Upper lobe of left lung (tissue), 6 donors: Measurements from ENCODE around the gene AP1B1. TPM values are rescaled to one million over a fixed set of nuclear protein-coding genes. Genes with fewer than 3 reads are reported as not detected.

Source experiments
- ATAC-seq, 2 donors: fragments of 200-7000 bp; cut with Tn5 transposase; one replicate each; pipeline ENCODE4 v1.9.1; 2022; ENCODE audit warnings: mild to moderate bottlenecking in 2 of 2, moderate library complexity in 2 of 2; ENCODE audit not compliant: low FRiP score in 2 of 2
- DNase-seq, 2 donors: peaks; one replicate each; pipeline ENCODE4 v3.0.0-alpha.2; 2019 to 2020
- H3K27ac ChIP-seq, 4 donors: fragments of 200-600 bp; sonication (generic); one replicate each; pipeline ENCODE4 v1.5.1; 2016 to 2019
- H3K27me3 ChIP-seq, 4 donors: fragments of 200-600 bp; sonication (generic); one replicate each; pipeline ENCODE4 v1.5.1; 2017 to 2019
- H3K36me3 ChIP-seq, 4 donors: fragments of 200-600 bp; sonication (generic); one replicate each; pipeline ENCODE4 v1.5.1; 2016 to 2019
- H3K4me1 ChIP-seq, 4 donors: fragments of 200-600 bp; sonication (generic); one replicate each; pipeline ENCODE4 v1.5.1; 2018 to 2019
- H3K4me3 ChIP-seq, 4 donors: fragments of 200-600 bp; sonication (generic); one replicate each; pipeline ENCODE4 v1.5.1; 2017 to 2019; ENCODE audit warnings: mild to moderate bottlenecking in 2 of 4, moderate library complexity in 1 of 4
- H3K9me3 ChIP-seq, 4 donors: fragments of 200-600 bp; sonication (generic); one replicate each; pipeline ENCODE4 v1.5.1; 2018 to 2019
- EP300 ChIP-seq, 4 donors: sonication (generic); formaldehyde crosslinking; IDR thresholded peaks; one replicate each; pipeline ENCODE4 v1.5.1; 2017; ENCODE audit warnings: antibody characterized with exemption in 4 of 4, control low read depth in 2 of 4
- POLR2A ChIP-seq, 4 donors: fragments of 450-650 bp; IDR thresholded peaks; one replicate each; pipeline ENCODE4 v1.5.1; 2016 to 2017; ENCODE audit warnings: antibody characterized with exemption in 4 of 4, mild to moderate bottlenecking in 2 of 4
- POLR2AphosphoS5 ChIP-seq, 2 donors: sonication (generic); formaldehyde crosslinking; IDR thresholded peaks; one replicate each; pipeline ENCODE4 v1.5.1; 2017; ENCODE audit warnings: antibody characterized with exemption in 2 of 2
- WGBS, 2 donors: methylation state at CpG; one replicate each; pipeline ENCODE4 v1.1.5; 2017 to 2018; 5-methylcytosine and 5-hydroxymethylcytosine counted together
- total RNA-seq, 6 donors: library from RNA; depleted of rRNA in 4 of 6; stranded (reverse); fragments of >200 nt in 4 of 6; gene quantifications; one replicate each; pipeline versions ENCODE4 v1.1.0 to v1.2.1, GENCODE V29; 2016 to 2021
- TF ChIP-seq, protein P1 (sequence below), 6 experiments: fragments of 450-650 bp in 4 of 6; fragments of 200-600 bp in 2 of 6; sonication (generic) in 2 of 6; IDR thresholded peaks; one replicate each; pipeline ENCODE4 v1.5.1; 2016 to 2019; ENCODE audit warnings: antibody characterized with exemption in 6 of 6
- donor health status: DM: no; HTN: no; CAD: no; lungs with moderate emphysema.
- donor health status: DM: no; HTN: yes; CAD: no; lungs with severe emphysema.

Gene AP1B1
- total RNA-seq, 6 donors from 2014 or later, result 44.7 to 162 (median 80.7) TPM

- peaks cover 10 to 21% (median 12%) of the 10 kb centered on the region in 4 donors for H3K4me1 ChIP-seq
- H3K27ac ChIP-seq, result peak overlapping the region in 1 of 4 donors; percentile 17
- H3K27me3 ChIP-seq, result no peaks in the 10 kb centered on the region
- TF ChIP-seq EP300 (IDR thresholded peaks at IDR 0.05) (no peak), POLR2A (IDR thresholded peaks at IDR 0.05) (no peak), POLR2AphosphoS5 (IDR thresholded peaks at IDR 0.05) (no peak)
- TF ChIP-seq, protein P1, sequence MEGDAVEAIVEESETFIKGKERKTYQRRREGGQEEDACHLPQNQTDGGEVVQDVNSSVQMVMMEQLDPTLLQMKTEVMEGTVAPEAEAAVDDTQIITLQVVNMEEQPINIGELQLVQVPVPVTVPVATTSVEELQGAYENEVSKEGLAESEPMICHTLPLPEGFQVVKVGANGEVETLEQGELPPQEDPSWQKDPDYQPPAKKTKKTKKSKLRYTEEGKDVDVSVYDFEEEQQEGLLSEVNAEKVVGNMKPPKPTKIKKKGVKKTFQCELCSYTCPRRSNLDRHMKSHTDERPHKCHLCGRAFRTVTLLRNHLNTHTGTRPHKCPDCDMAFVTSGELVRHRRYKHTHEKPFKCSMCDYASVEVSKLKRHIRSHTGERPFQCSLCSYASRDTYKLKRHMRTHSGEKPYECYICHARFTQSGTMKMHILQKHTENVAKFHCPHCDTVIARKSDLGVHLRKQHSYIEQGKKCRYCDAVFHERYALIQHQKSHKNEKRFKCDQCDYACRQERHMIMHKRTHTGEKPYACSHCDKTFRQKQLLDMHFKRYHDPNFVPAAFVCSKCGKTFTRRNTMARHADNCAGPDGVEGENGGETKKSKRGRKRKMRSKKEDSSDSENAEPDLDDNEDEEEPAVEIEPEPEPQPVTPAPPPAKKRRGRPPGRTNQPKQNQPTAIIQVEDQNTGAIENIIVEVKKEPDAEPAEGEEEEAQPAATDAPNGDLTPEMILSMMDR (IDR thresholded peaks at IDR 0.05), result no peak
- H3K4me3 ChIP-seq, result no peak overlapping the region
- WGBS, 2 donors, result 78 to 82% methylated on average over 10 of the region's 10 CpGs
- ATAC-seq, result no peak
- H3K36me3 ChIP-seq, result peaks cover 38 to 55% (median 54%) of the 10 kb centered on the region in 4 donors
- DNase-seq, result no peak
- H3K9me3 ChIP-seq, result no peaks in the 10 kb centered on the region
These were observed 87.4 kb downstream of the AP1B1 start for GRCh38 chr22:29300807-29301601.

GRCh38 chr22:29300467-29300806, 87.9 kb downstream of the AP1B1 start:
- Histone ChIP-seq H3K27me3 (no peaks in the 10 kb centered on the region), H3K4me3 (no peak overlapping the region), H3K27ac (no peak overlapping the region), H3K4me1 (peaks cover 9 to 15% (median 10%) of the 10 kb centered on the region in 4 donors), H3K9me3 (no peaks in the 10 kb centered on the region), H3K36me3 (peaks cover 42 to 60% (median 60%) of the 10 kb centered on the region in 4 donors)
- no peak for DNase-seq
- no peak for ATAC-seq
- TF ChIP-seq EP300 (IDR thresholded peaks at IDR 0.05) (no peak), POLR2AphosphoS5 (IDR thresholded peaks at IDR 0.05) (no peak)
- TF ChIP-seq, protein P1 (IDR thresholded peaks at IDR 0.05), result no peak
- WGBS, 2 donors, result 61 to 67% methylated on average over 4 of the region's 4 CpGs

GRCh38 chr22:29299136-29299900, 89.1 kb downstream of the AP1B1 start:
- 90 to 93% methylated on average over 19 of the region's 19 CpGs for WGBS, 2 donors
- DNase-seq (peak in 1 of 2 donors; percentile 55), ATAC-seq (no peak)
- H3K9me3 ChIP-seq, result no peaks in the 10 kb centered on the region
- no peak overlapping the region for H3K27ac ChIP-seq
- no peaks in the 10 kb centered on the region for H3K27me3 ChIP-seq
- H3K36me3 ChIP-seq, result peaks cover 51 to 72% (median 71%) of the 10 kb centered on the region in 4 donors
- TF ChIP-seq POLR2A (IDR thresholded peaks at IDR 0.05) (no peak), EP300 (IDR thresholded peaks at IDR 0.05) (no peak), POLR2AphosphoS5 (IDR thresholded peaks at IDR 0.05) (no peak)
- TF ChIP-seq, protein P1 (IDR thresholded peaks at IDR 0.05), result no peak
- peaks cover 9 to 14% (median 10%) of the 10 kb centered on the region in 4 donors for H3K4me1 ChIP-seq
- H3K4me3 ChIP-seq, result no peak overlapping the region

- no peak overlapping the region for H3K27ac ChIP-seq
- DNase-seq (no peak), ATAC-seq (no peak)
- no peaks in the 10 kb centered on the region for H3K27me3 ChIP-seq
- TF ChIP-seq POLR2AphosphoS5 (IDR thresholded peaks at IDR 0.05) (no peak), EP300 (IDR thresholded peaks at IDR 0.05) (no peak), POLR2A (IDR thresholded peaks at IDR 0.05) (no peak)
- TF ChIP-seq, protein P1 (IDR thresholded peaks at IDR 0.05), result no peak
- no peak overlapping the region for H3K4me3 ChIP-seq
- 83 to 89% methylated on average over 7 to 8 of the region's 8 CpGs for WGBS, 2 donors
- peaks cover 9 to 14% (median 10%) of the 10 kb centered on the region in 4 donors for H3K4me1 ChIP-seq
- no peaks in the 10 kb centered on the region for H3K9me3 ChIP-seq
- peaks cover 57 to 78% (median 78%) of the 10 kb centered on the region in 4 donors for H3K36me3 ChIP-seq
These were observed 89.7 kb downstream of the AP1B1 start for GRCh38 chr22:29298641-29299040.
